Measurements from ENCODE around the gene MIPOL1. TPM values are rescaled to one million over a fixed set of nuclear protein-coding genes. Genes with fewer than 3 reads are reported as not detected.

MIPOL1 gene
- total and polyA plus RNA-seq, 2 of the 13 experiments (the other 11 are each of a cell fraction or from before 2014, with no cell fraction given): 8.6 to 34.2 TPM

- no peak for TF ChIP-seq ZNF337 (CRISPR knock-in tag; IDR thresholded peaks at IDR 0.05; ENCODE audit: borderline replicate concordance, low read depth)
- no peak for TF ChIP-seq ZMAT5 (CRISPR knock-in tag; IDR thresholded peaks at IDR 0.05; ENCODE audit: borderline replicate concordance, low read depth)
- peak; percentile 90 for TF ChIP-seq FOXP4 (CRISPR knock-in tag; IDR thresholded peaks at IDR 0.05)
- no peak; the same call in 1 of the 2 replicates for TF ChIP-seq YEATS4 (CRISPR knock-in tag; IDR thresholded peaks at IDR 0.05; ENCODE audit: borderline replicate concordance)
- no peak for TF ChIP-seq KLF15 (CRISPR knock-in tag; IDR thresholded peaks at IDR 0.05; ENCODE audit: borderline replicate concordance)
- TF ChIP-seq MIXL1 (CRISPR knock-in tag; IDR thresholded peaks at IDR 0.05): peak; percentile 67
- peak; percentile 83 for TF ChIP-seq SAP130 (CRISPR knock-in tag; IDR thresholded peaks at IDR 0.05; ENCODE audit: low read depth)
- TF ChIP-seq CCDC6 (CRISPR knock-in tag; IDR thresholded peaks at IDR 0.05): no peak
- no peak for TF ChIP-seq ZNF724P (CRISPR knock-in tag; IDR thresholded peaks at IDR 0.05; ENCODE audit: borderline replicate concordance)
- TF ChIP-seq RARA (CRISPR knock-in tag; IDR thresholded peaks at IDR 0.05): peak; percentile 37; the same call in 1 of the 2 replicates
- TF ChIP-seq ZNF20 (CRISPR knock-in tag; IDR thresholded peaks at IDR 0.05): peak; percentile 43; the same call in 1 of the 2 replicates
- TF ChIP-seq ELF4 (CRISPR knock-in tag; IDR thresholded peaks at IDR 0.05; ENCODE audit: borderline replicate concordance): no peak
- peak; percentile 64; the same call in 1 of the 2 replicates for TF ChIP-seq GFI1 (CRISPR knock-in tag; IDR thresholded peaks at IDR 0.05; ENCODE audit: borderline replicate concordance)
- 0 out of 2 replicates have a peak, but pooled peaks have one; percentile 46 for TF ChIP-seq ZFP1 (CRISPR knock-in tag; IDR thresholded peaks at IDR 0.05)
- TF ChIP-seq HNF1B (CRISPR knock-in tag; IDR thresholded peaks at IDR 0.05): no peak
- peak; percentile 60 for TF ChIP-seq HMG20A (CRISPR knock-in tag; IDR thresholded peaks at IDR 0.05; ENCODE audit: borderline replicate concordance)
- 0 out of 2 replicates have a peak, but pooled peaks have one; percentile 6 for TF ChIP-seq ZNF629 (CRISPR knock-in tag; conservative IDR thresholded peaks at IDR 0.05)
- TF ChIP-seq CEBPG (CRISPR knock-in tag; IDR thresholded peaks at IDR 0.05): peak; percentile 82
- TF ChIP-seq GLMP (CRISPR knock-in tag; IDR thresholded peaks at IDR 0.05; ENCODE audit: borderline replicate concordance): no peak
- no peak for TF ChIP-seq NR1H2 (CRISPR knock-in tag; IDR thresholded peaks at IDR 0.05; ENCODE audit: borderline replicate concordance, low read depth)
- 0 out of 2 replicates have a peak, but pooled peaks have one; percentile 36 for TF ChIP-seq MIER3 (CRISPR knock-in tag; IDR thresholded peaks at IDR 0.05; ENCODE audit: borderline replicate concordance)
- no peak for TF ChIP-seq FOXA1 (IDR thresholded peaks at IDR 0.05)
- peak; percentile 93 for TF ChIP-seq FOXA1 (CRISPR knock-in tag; IDR thresholded peaks at IDR 0.05)
- TF ChIP-seq FUBP1 (CRISPR knock-in tag; IDR thresholded peaks at IDR 0.05; ENCODE audit: borderline replicate concordance): no peak
Observed at GRCh38 chr14:37384870-37385596, 187.3 kb downstream of the MIPOL1 start (continued).
